NB4 (cell line): ENCODE data around the gene DCUN1D1.

Experiments
- CTCF ChIP-seq: IDR thresholded peaks from one replicate; pipeline ENCODE4 v1.5.1; 2012; ENCODE audit warnings: low read depth, low read length
- MYC ChIP-seq: IDR thresholded peaks from 2 replicates; pipeline ENCODE4 v1.6.1; 2011; ENCODE audit warnings: low read depth, low read length
- POLR2A ChIP-seq: IDR thresholded peaks from 2 replicates; pipeline ENCODE4 v1.6.1; 2011; ENCODE audit warnings: mild to moderate bottlenecking; ENCODE audit not compliant: insufficient read length; ENCODE audit errors: extremely low read depth

- no peak for TF ChIP-seq MYC
- TF ChIP-seq CTCF: no peak
- TF ChIP-seq POLR2A: no peak
Observed at GRCh38 chr3:182978387-182978786, 2.0 kb downstream of the DCUN1D1 start.
